Transverse colon (tissue), 3 donors: ENCODE measurements around the gene ANKRD62.

ENCODE experiments used
- POLR2A ChIP-seq: fragments of 450-650 bp; IDR thresholded peaks from one replicate; pipeline ENCODE4 v1.6.1; 2016; ENCODE audit warnings: antibody characterized with exemption, mild to moderate bottlenecking, moderate library complexity
- TF ChIP-seq, protein P1 (sequence below), 5 experiments: fragments of 200-600 bp in 3 of 5; fragments of 450-650 bp in 2 of 5; sonication (generic) in 3 of 5; IDR thresholded peaks; 1 replicate in 2 of 5; 2 replicates in 3 of 5; pipeline ENCODE4 v1.5.1; 2016 to 2017; ENCODE audit warnings: antibody characterized with exemption in 5 of 5, inconsistent platforms in 3 of 5, mild to moderate bottlenecking in 2 of 5, moderate library complexity in 1 of 5

DNA sequence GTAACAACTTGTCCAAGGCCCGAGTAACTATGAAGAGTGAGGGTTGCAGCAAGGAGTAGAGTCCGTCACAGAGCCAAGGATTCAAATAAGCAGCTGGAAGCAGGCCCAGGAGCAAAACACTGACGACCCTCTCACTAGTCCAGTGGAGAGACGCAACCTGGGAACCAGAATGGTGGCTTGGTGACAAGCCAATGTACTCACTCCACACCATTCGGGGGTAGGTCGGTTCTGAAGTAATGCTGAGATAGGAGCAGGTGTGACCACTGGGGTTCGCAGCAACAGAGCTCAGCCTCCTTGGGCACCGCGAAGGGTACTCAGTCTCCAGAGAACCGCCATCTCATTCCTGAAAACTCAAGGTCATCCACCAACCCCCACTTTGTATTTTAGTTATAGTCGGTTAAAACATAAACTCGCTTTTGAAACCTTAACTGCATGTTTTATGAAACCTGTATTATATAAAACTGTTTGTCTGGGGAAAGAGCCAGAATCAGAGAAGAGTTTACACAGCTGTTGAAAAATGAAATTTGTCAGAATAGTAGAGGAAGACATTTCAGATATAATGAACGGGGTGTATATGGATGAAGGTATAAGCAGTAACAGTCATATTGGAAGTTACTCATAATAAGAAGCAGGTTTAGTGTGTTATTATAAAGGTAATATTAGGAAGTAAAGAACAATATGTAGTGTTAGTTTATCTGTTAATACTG is 8.6 kb downstream of the ANKRD62 start:
- no peak for TF ChIP-seq POLR2A
- TF ChIP-seq, protein P1, sequence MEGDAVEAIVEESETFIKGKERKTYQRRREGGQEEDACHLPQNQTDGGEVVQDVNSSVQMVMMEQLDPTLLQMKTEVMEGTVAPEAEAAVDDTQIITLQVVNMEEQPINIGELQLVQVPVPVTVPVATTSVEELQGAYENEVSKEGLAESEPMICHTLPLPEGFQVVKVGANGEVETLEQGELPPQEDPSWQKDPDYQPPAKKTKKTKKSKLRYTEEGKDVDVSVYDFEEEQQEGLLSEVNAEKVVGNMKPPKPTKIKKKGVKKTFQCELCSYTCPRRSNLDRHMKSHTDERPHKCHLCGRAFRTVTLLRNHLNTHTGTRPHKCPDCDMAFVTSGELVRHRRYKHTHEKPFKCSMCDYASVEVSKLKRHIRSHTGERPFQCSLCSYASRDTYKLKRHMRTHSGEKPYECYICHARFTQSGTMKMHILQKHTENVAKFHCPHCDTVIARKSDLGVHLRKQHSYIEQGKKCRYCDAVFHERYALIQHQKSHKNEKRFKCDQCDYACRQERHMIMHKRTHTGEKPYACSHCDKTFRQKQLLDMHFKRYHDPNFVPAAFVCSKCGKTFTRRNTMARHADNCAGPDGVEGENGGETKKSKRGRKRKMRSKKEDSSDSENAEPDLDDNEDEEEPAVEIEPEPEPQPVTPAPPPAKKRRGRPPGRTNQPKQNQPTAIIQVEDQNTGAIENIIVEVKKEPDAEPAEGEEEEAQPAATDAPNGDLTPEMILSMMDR (IDR thresholded peaks at IDR 0.05), result no peak
